ENCODE data around the gene UGT1A9. TPM values are rescaled to one million over a fixed set of nuclear protein-coding genes. Genes with fewer than 3 reads are reported as not detected.

The UGT1A9 gene
- total and polyA plus RNA-seq, 2 experiments from 2014 or later, result 9.6 to 12.6 TPM

GRCh38 chr2:233817995-233818638, 146.4 kb downstream of the UGT1A9 start:
- DNase-seq (ENCODE audit: low spot score), result no peak
- Histone ChIP-seq H4K20me1 (ENCODE audit: insufficient read depth, poor library complexity, severe bottlenecking) (no peaks in the 10 kb centered on the region), H3K79me2 (no peaks in the 10 kb centered on the region), H3K9me2 (replicated peaks; ENCODE audit: insufficient read depth) (no peaks in the 10 kb centered on the region), H3K27me3 (no peaks in the 10 kb centered on the region), H3K4me1 (ENCODE audit: insufficient read depth) (peaks cover 10% of the 10 kb centered on the region), H2AFZ (no peak overlapping the region), H3K9me3 (ENCODE audit: low read depth) (no peaks in the 10 kb centered on the region), H3K4me3 (no peak overlapping the region), H3K36me3 (replicated peaks; ENCODE audit: insufficient read depth, low read depth) (no peaks in the 10 kb centered on the region), H3K27ac (no peak overlapping the region), H3K4me2 (no peak overlapping the region)
- WGBS (ENCODE audit: low lambda C conversion rate, missing lambda C conversion rate), result 89% methylated on average over 11 of the region's 11 CpGs
- TF ChIP-seq EZH2 (IDR thresholded peaks at IDR 0.05; ENCODE audit: borderline replicate concordance) (no peak), EZH2phosphoT487 (IDR thresholded peaks at IDR 0.05; ENCODE audit: low read depth, severe bottlenecking, unreplicated experiment) (no peak), CTCF (IDR thresholded peaks at IDR 0.05; ENCODE audit: poor library complexity) (no peak)

- H3K27me3 ChIP-seq, result no peaks in the 10 kb centered on the region
- H3K36me3 ChIP-seq (replicated peaks; ENCODE audit: insufficient read depth, low read depth), result no peaks in the 10 kb centered on the region
- no peak overlapping the region for H3K4me3 ChIP-seq
- H3K79me2 ChIP-seq, result no peaks in the 10 kb centered on the region
- H3K9me2 ChIP-seq (replicated peaks; ENCODE audit: insufficient read depth), result no peaks in the 10 kb centered on the region
- no peaks in the 10 kb centered on the region for H4K20me1 ChIP-seq (ENCODE audit: insufficient read depth, poor library complexity, severe bottlenecking)
- no peak overlapping the region for H3K27ac ChIP-seq
- H3K9me3 ChIP-seq (ENCODE audit: low read depth), result no peaks in the 10 kb centered on the region
- H3K4me2 ChIP-seq, result no peak overlapping the region
- H2AFZ ChIP-seq, result no peak overlapping the region
- 89% methylated on average over 16 of the region's 17 CpGs for WGBS (ENCODE audit: low lambda C conversion rate, missing lambda C conversion rate)
- H3K4me1 ChIP-seq (ENCODE audit: insufficient read depth), result peaks cover 10% of the 10 kb centered on the region
- no peak for DNase-seq (ENCODE audit: low spot score)
- TF ChIP-seq EZH2phosphoT487 (IDR thresholded peaks at IDR 0.05; ENCODE audit: low read depth, severe bottlenecking, unreplicated experiment) (no peak), EZH2 (IDR thresholded peaks at IDR 0.05; ENCODE audit: borderline replicate concordance) (no peak), CTCF (IDR thresholded peaks at IDR 0.05; ENCODE audit: poor library complexity) (no peak)
Measured at GRCh38 chr2:233818639-233819621, 147.2 kb downstream of the UGT1A9 start.

GRCh38 chr2:233819884-233820773, 148.4 kb downstream of the UGT1A9 start:
- Histone ChIP-seq H3K79me2 (no peaks in the 10 kb centered on the region), H3K27ac (no peak overlapping the region), H3K36me3 (replicated peaks; ENCODE audit: insufficient read depth, low read depth) (no peaks in the 10 kb centered on the region), H3K9me2 (replicated peaks; ENCODE audit: insufficient read depth) (no peaks in the 10 kb centered on the region), H3K27me3 (no peaks in the 10 kb centered on the region), H3K9me3 (ENCODE audit: low read depth) (no peaks in the 10 kb centered on the region), H3K4me2 (no peak overlapping the region), H4K20me1 (ENCODE audit: insufficient read depth, poor library complexity, severe bottlenecking) (no peaks in the 10 kb centered on the region), H2AFZ (no peak overlapping the region), H3K4me3 (no peak overlapping the region), H3K4me1 (ENCODE audit: insufficient read depth) (peaks cover 10% of the 10 kb centered on the region)
- WGBS (ENCODE audit: low lambda C conversion rate, missing lambda C conversion rate), result 94% methylated on average over 18 of the region's 18 CpGs
- DNase-seq (ENCODE audit: low spot score), result no peak
- TF ChIP-seq EZH2phosphoT487 (IDR thresholded peaks at IDR 0.05; ENCODE audit: low read depth, severe bottlenecking, unreplicated experiment) (no peak), CTCF (IDR thresholded peaks at IDR 0.05; ENCODE audit: poor library complexity) (no peak), EZH2 (IDR thresholded peaks at IDR 0.05; ENCODE audit: borderline replicate concordance) (no peak)

All from hepatocyte (in vitro differentiated cells).